Lower lobe of right lung (tissue), 2 donors: ENCODE data around the gene SMOC1. TPM values are rescaled to one million over a fixed set of nuclear protein-coding genes. Genes with fewer than 3 reads are reported as not detected.

Experiments used
- ATAC-seq, 2 donors: fragments of 200-7000 bp; cut with Tn5 transposase; one replicate each; pipeline ENCODE4 v1.9.1; 2020 to 2022; ENCODE audit warnings: mild to moderate bottlenecking in 2 of 2, moderate library complexity in 2 of 2
- DNase-seq: peaks from one replicate; pipeline ENCODE4 v3.0.0-alpha.2; 2020
- H3K27ac ChIP-seq: fragments of 200-600 bp; one replicate; pipeline ENCODE4 v1.8.0; 2022
- H3K27me3 ChIP-seq: fragments of 200-600 bp; one replicate; pipeline ENCODE4 v1.8.0; 2022; ENCODE audit warnings: low read depth
- H3K36me3 ChIP-seq: fragments of 200-600 bp; one replicate; pipeline ENCODE4 v1.8.0; 2022; ENCODE audit warnings: mild to moderate bottlenecking
- H3K4me1 ChIP-seq: fragments of 200-600 bp; one replicate; pipeline ENCODE4 v1.8.0; 2022
- H3K4me3 ChIP-seq: fragments of 200-600 bp; one replicate; pipeline ENCODE4 v1.8.0; 2022; ENCODE audit warnings: mild to moderate bottlenecking
- H3K9me3 ChIP-seq: fragments of 200-600 bp; one replicate; pipeline ENCODE4 v1.8.0; 2022
- CTCF ChIP-seq: fragments of 200-600 bp; IDR thresholded peaks from one replicate; pipeline ENCODE4 v1.8.0; 2022; ENCODE audit warnings: antibody characterized with exemption, mild to moderate bottlenecking
- intact Hi-C: fragments of 100-400 bp; cut with DNase I; formaldehyde crosslinking; loops from one replicate; pipeline ENCODE4 v1.11.0; 2022
- total RNA-seq: library from RNA; stranded (reverse); fragmentation: NEBNext Ultra II Directional; extraction: Animal tissue kit (Norgen Biotek cat#: 25700); gene quantifications from one replicate; pipeline ENCODE4 v1.2.1, GENCODE V29; 2021
- donor health status: DM: no; HTN: yes; CAD: no; lungs with severe emphysema.

The SMOC1 gene
- total RNA-seq, 1 donor from 2014 or later, result 1.1 TPM

DNA sequence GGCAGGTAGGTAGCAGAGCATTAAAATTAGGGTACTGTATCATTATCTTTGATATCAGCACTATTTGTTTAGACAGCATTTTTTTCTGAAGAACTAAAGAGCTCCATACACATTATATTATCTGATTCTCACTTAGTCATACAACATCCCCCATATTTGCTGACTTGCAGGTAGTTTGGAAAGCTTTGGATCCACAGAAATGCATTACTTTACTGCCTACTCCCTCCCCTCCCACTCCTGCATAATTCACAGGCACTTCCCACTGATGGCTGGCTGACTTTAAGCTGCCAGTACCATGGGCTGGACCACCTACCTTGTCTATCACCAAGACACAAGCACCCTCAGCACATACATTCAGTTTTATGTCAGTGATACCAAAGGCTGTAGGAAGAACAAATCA, 199.1 kb downstream of the SMOC1 start:
- H3K36me3 ChIP-seq, result no peaks in the 10 kb centered on the region
- peaks cover 6% of the 10 kb centered on the region for H3K27me3 ChIP-seq
- ATAC-seq (no peak), DNase-seq (no peak)
- intact Hi-C loops, result no loop called here
- H3K27ac ChIP-seq, result no peak overlapping the region
- no peaks in the 10 kb centered on the region for H3K4me1 ChIP-seq
- H3K9me3 ChIP-seq, result no peaks in the 10 kb centered on the region
- H3K4me3 ChIP-seq, result no peak overlapping the region
- TF ChIP-seq CTCF, result no peak

DNA sequence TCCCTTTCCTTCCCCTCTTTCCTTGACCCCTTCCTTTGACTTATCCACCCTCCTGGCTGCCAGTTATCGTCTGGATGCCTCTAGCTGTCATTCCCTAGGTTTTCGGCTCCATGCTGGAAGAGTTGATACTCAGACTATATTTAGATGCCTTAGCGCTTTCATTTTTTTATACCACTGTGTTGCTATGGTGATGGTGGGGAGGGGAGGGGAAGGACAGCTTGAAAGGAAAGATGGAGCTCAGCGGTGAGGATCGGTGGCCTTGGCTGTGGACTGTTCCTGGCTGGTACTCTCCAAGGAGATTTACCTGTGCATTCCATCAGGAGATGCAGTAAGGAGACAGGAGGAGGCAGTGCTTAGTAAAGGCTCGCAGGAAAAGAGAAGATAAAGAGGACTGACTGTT, 200.9 kb downstream of the SMOC1 start:
- Histone ChIP-seq H3K27ac (no peak overlapping the region), H3K4me3 (no peak overlapping the region), H3K4me1 (no peaks in the 10 kb centered on the region), H3K9me3 (no peaks in the 10 kb centered on the region), H3K36me3 (no peaks in the 10 kb centered on the region), H3K27me3 (peaks cover 6% of the 10 kb centered on the region)
- ATAC-seq, result no peak
- no peak for TF ChIP-seq CTCF
- intact Hi-C loops, result no loop called here
- no peak for DNase-seq

Other genes with a start within 250 kb of the SMOC1 start
- gene SRSF5, start 112.3 kb upstream of the SMOC1 start, total RNA-seq, result 298 TPM
- not detected for gene SLC10A1, start 82.2 kb upstream of the SMOC1 start, total RNA-seq